Peyer's patch (tissue), 4 donors: ENCODE data around the gene TMEM218.

ENCODE experiments used
- POLR2A ChIP-seq, 2 donors: fragments of 450-650 bp; IDR thresholded peaks; one replicate each; pipeline ENCODE4 v1.5.1; 2017; ENCODE audit warnings: antibody characterized with exemption in 2 of 2, mild to moderate bottlenecking in 2 of 2, moderate library complexity in 2 of 2
- TF ChIP-seq, protein P1 (sequence below), 6 experiments: fragments of 450-650 bp in 4 of 6; fragments of 200-600 bp in 2 of 6; sonication (generic) in 1 of 6; IDR thresholded peaks; one replicate each; pipeline ENCODE4 v1.5.1; 2017 to 2019; ENCODE audit warnings: antibody characterized with exemption in 6 of 6, mild to moderate bottlenecking in 3 of 6, moderate library complexity in 1 of 6

DNA sequence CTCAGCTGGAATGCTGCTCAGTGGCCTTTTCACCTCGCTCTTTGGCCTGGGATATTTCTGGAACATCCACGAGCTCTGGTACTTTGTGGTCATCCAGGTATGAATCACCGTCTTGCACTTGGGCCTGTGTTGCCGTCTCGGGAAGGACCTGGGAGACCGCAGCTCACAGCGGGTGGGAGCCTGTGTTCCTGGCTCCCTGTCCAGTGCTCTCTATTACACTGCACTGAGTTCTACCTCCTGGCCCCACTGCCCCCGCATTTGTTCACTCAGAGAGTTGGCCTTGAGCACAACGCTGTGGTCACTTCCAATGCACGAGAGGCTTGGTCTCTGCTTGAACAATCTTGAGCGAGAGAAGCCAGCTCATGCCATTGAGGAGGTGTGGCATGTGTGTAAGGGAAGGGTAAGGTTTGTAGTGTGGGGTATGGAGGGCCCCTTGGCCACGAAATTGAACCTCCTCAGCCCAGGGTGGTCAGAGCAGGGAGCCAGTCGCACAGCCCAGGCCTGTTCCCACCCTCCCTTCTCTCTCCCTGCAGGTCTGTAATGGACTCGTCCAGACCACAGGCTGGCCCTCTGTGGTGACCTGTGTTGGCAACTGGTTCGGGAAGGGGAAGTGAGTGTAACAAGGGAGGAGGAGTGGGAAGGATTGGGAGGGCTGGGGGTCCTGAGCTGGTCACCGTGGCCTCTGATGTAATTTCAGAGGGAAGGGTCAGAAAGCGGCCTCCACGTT lies 32.1 kb downstream of the TMEM218 start:
- TF ChIP-seq, protein P1, sequence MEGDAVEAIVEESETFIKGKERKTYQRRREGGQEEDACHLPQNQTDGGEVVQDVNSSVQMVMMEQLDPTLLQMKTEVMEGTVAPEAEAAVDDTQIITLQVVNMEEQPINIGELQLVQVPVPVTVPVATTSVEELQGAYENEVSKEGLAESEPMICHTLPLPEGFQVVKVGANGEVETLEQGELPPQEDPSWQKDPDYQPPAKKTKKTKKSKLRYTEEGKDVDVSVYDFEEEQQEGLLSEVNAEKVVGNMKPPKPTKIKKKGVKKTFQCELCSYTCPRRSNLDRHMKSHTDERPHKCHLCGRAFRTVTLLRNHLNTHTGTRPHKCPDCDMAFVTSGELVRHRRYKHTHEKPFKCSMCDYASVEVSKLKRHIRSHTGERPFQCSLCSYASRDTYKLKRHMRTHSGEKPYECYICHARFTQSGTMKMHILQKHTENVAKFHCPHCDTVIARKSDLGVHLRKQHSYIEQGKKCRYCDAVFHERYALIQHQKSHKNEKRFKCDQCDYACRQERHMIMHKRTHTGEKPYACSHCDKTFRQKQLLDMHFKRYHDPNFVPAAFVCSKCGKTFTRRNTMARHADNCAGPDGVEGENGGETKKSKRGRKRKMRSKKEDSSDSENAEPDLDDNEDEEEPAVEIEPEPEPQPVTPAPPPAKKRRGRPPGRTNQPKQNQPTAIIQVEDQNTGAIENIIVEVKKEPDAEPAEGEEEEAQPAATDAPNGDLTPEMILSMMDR (IDR thresholded peaks at IDR 0.05) = no peak
- TF ChIP-seq POLR2A (IDR thresholded peaks at IDR 0.05) = no peak
